Thyroid gland (tissue), 4 donors: Measurements from ENCODE around the gene KIAA2012. TPM values are rescaled to one million over a fixed set of nuclear protein-coding genes. Genes with fewer than 3 reads are reported as not detected.

ENCODE experiments used
- DNase-seq, 2 donors: peaks; one replicate each; pipeline ENCODE4 v3.0.0-alpha.2; 2019
- H3K27ac ChIP-seq, 3 donors: fragments of 200-600 bp; sonication (generic); 1 replicate in 2 of 3; 2 replicates in 1 of 3; pipeline ENCODE4 v1.5.1; 2016 to 2019; ENCODE audit warnings: mild to moderate bottlenecking in 1 of 3, moderate library complexity in 1 of 3
- H3K27me3 ChIP-seq: fragments of 200-600 bp; sonication (generic); one replicate; pipeline ENCODE4 v1.5.1; 2019
- H3K36me3 ChIP-seq, 2 donors: fragments of 200-600 bp; sonication (generic); one replicate each; pipeline ENCODE4 v1.5.1; 2016 to 2019
- H3K4me1 ChIP-seq, 2 donors: fragments of 200-600 bp; sonication (generic); one replicate each; pipeline ENCODE4 v1.5.1; 2017 to 2019
- H3K4me3 ChIP-seq, 3 donors: fragments of 200-600 bp; sonication (generic); replicated peaks in 1 of 3; 1 replicate in 2 of 3; 2 replicates in 1 of 3; pipeline ENCODE4 v1.5.1; 2016; ENCODE audit warnings: mild to moderate bottlenecking in 1 of 3
- H3K9me3 ChIP-seq: fragments of 200-600 bp; sonication (generic); one replicate; pipeline ENCODE4 v1.5.1; 2017
- POLR2A ChIP-seq, 2 donors: fragments of 450-650 bp; IDR thresholded peaks; one replicate each; pipeline ENCODE4 v1.6.1; 2017; ENCODE audit warnings: antibody characterized with exemption in 2 of 2, mild to moderate bottlenecking in 2 of 2, moderate library complexity in 1 of 2
- WGBS, 2 donors: methylation state at CpG; one replicate each; pipeline ENCODE4 v1.1.5; 2017; 5-methylcytosine and 5-hydroxymethylcytosine counted together
- intact Hi-C: fragments of 100-400 bp; cut with DNase I; formaldehyde crosslinking; loops from one replicate; pipeline ENCODE4 v1.15.1; 2023
- total RNA-seq, 4 donors: library from RNA; depleted of rRNA; stranded (reverse); fragments of >200 nt; gene quantifications; one replicate each; pipeline ENCODE4 v1.2.3, GENCODE V29; 2016
- TF ChIP-seq, protein P1 (sequence below), 6 experiments: fragments of 200-600 bp in 3 of 6; fragments of 450-650 bp in 3 of 6; sonication (generic) in 3 of 6; IDR thresholded peaks; one replicate each; pipeline ENCODE4 v1.5.1; 2016 to 2019; ENCODE audit warnings: antibody characterized with exemption in 6 of 6, mild to moderate bottlenecking in 2 of 6, inconsistent platforms in 1 of 6, moderate library complexity in 1 of 6

Gene KIAA2012
- total RNA-seq, 4 donors from 2014 or later: not detected

DNA sequence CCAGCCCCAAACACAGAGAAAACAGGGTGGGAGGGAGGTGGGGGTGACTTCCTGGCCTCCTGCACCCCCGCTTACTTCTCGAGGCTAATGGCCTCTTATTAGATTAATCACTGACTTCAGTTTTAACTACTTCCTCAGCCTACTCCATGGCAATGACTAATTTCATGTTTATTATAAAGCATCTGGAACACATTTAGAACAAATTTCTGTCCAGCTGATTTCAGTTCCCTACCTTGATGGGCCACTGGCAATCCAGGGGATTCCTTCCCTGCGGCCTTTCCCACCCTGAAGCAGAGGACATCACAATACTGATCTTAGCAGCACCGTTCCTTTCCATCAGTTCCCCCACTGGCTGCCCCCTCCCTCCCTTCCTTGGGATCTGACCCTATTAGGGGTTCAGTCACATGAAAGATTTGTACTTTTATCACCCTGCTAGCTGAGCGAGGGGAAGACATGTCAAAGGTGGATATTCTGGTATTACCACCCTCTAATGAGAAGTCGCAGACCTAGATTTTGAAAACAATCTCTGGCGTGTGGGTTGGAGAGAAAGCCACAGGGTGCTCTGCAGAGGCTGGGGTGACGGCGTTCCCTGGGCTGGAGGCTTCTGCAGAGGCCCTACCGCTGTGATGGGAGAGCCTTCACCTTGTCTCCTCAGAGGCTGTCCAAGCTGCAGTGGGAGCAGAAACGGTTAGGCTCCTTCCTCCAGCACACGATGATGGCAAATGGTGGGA is 67.6 kb downstream of the KIAA2012 start:
- no peak for TF ChIP-seq POLR2A (IDR thresholded peaks at IDR 0.05)
- TF ChIP-seq, protein P1, sequence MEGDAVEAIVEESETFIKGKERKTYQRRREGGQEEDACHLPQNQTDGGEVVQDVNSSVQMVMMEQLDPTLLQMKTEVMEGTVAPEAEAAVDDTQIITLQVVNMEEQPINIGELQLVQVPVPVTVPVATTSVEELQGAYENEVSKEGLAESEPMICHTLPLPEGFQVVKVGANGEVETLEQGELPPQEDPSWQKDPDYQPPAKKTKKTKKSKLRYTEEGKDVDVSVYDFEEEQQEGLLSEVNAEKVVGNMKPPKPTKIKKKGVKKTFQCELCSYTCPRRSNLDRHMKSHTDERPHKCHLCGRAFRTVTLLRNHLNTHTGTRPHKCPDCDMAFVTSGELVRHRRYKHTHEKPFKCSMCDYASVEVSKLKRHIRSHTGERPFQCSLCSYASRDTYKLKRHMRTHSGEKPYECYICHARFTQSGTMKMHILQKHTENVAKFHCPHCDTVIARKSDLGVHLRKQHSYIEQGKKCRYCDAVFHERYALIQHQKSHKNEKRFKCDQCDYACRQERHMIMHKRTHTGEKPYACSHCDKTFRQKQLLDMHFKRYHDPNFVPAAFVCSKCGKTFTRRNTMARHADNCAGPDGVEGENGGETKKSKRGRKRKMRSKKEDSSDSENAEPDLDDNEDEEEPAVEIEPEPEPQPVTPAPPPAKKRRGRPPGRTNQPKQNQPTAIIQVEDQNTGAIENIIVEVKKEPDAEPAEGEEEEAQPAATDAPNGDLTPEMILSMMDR (IDR thresholded peaks at IDR 0.05): no peak
- Histone ChIP-seq H3K4me1 (no peaks in the 10 kb centered on the region), H3K9me3 (no peaks in the 10 kb centered on the region), H3K27me3 (no peaks in the 10 kb centered on the region), H3K36me3 (no peaks in the 10 kb centered on the region), H3K27ac (no peak overlapping the region), H3K4me3 (no peak overlapping the region)
- intact Hi-C loops: no loop called here
- no peak for DNase-seq
- 69 to 72% methylated on average over 11 to 12 of the region's 12 CpGs for WGBS, 2 donors

DNA sequence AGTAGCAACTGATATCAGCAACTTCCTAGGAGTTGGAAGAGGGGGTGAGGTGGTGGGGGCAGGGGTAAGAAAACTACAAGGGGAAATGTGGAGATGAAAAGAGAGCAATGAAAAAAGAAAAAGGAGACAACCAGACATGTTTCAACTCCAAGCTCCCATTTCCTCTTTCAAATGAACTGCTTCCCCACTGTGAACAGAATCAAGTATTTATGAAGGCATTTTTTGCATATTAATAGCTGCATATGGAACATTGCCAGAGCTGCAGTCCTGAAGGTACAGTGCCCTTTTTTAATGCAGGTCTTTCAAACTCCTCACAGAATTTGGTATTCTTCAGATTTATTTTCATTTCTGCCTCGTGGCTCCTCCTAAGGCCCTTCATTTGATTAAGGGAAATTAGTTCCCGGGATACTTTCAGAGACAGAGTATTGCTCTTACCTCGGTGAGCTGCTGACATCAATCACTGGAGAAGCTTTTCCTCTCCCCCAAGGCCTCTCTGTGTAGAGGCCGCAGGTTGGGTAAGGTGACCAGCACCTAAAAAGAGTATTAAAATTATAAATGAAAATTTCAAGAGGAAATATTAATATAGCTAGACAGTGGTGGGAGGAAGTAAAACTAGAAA is 68.4 kb downstream of the KIAA2012 start:
- no peak for DNase-seq
- Histone ChIP-seq H3K27me3 (no peaks in the 10 kb centered on the region), H3K4me1 (no peaks in the 10 kb centered on the region), H3K4me3 (no peak overlapping the region), H3K36me3 (no peaks in the 10 kb centered on the region), H3K27ac (no peak overlapping the region), H3K9me3 (no peaks in the 10 kb centered on the region)
- TF ChIP-seq, protein P1 (IDR thresholded peaks at IDR 0.05): no peak
- no peak for TF ChIP-seq POLR2A (IDR thresholded peaks at IDR 0.05)
- WGBS, 2 donors: 56 to 61% methylated on average over 4 of the region's 4 CpGs
- intact Hi-C loops: no loop called here

DNA sequence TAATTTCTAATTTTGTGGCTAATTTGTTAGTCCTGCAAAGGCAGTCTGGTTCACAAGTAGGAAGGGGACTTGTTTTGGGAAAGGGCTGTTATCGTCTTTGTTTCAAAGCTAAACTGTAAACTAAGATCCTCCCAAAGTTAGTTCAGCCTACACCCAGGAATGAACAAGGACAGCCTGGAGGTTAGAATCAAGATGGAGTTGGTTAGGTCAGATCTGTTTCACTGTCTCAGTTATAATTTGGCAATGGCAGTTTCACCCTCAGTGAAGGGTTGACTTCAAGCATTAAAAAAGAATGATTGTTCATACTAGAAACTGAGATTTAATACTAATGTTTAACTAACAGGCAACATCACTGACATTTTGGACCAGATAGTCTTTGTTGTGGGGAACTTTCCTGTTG is 69.5 kb downstream of the KIAA2012 start:
- Histone ChIP-seq H3K27ac (no peak overlapping the region), H3K27me3 (no peaks in the 10 kb centered on the region), H3K4me1 (no peaks in the 10 kb centered on the region), H3K9me3 (no peaks in the 10 kb centered on the region), H3K36me3 (no peaks in the 10 kb centered on the region), H3K4me3 (no peak overlapping the region)
- 92 to 96% methylated on average over 1 of the region's 1 CpG for WGBS, 2 donors
- DNase-seq: no peak
- TF ChIP-seq, protein P1 (IDR thresholded peaks at IDR 0.05): no peak
- no peak for TF ChIP-seq POLR2A (IDR thresholded peaks at IDR 0.05)
- intact Hi-C loops: no loop called here

DNA sequence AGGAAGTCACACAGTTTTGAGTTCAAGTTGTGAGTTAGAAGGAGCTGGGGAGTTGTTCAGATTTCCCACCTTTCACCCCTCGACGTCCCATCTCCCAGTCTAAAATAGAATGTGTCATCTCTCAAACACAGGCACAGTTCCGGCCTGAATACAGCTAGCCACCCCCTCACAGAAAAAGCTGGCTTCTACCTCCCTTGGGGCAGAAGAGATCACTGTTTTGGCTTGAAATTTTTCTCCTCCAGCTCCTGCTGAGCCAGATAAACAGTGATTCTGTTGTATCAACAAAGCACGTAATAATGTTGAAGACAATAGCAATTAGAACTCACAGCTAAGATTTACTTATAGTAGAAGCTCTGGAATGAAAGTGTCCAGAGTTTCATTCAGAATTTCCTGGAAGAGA is 74.7 kb downstream of the KIAA2012 start:
- Histone ChIP-seq H3K4me1 (peaks cover 0 to 3% of the 10 kb centered on the region in 2 donors), H3K27me3 (no peaks in the 10 kb centered on the region), H3K36me3 (no peaks in the 10 kb centered on the region), H3K4me3 (no peak overlapping the region), H3K9me3 (no peaks in the 10 kb centered on the region), H3K27ac (no peak overlapping the region)
- intact Hi-C loops: no loop called here
- TF ChIP-seq POLR2A (IDR thresholded peaks at IDR 0.05): no peak
- TF ChIP-seq, protein P1 (IDR thresholded peaks at IDR 0.05): no peak
- DNase-seq: no peak
- WGBS, 2 donors: 42 to 55% methylated on average over 4 of the region's 4 CpGs

DNA sequence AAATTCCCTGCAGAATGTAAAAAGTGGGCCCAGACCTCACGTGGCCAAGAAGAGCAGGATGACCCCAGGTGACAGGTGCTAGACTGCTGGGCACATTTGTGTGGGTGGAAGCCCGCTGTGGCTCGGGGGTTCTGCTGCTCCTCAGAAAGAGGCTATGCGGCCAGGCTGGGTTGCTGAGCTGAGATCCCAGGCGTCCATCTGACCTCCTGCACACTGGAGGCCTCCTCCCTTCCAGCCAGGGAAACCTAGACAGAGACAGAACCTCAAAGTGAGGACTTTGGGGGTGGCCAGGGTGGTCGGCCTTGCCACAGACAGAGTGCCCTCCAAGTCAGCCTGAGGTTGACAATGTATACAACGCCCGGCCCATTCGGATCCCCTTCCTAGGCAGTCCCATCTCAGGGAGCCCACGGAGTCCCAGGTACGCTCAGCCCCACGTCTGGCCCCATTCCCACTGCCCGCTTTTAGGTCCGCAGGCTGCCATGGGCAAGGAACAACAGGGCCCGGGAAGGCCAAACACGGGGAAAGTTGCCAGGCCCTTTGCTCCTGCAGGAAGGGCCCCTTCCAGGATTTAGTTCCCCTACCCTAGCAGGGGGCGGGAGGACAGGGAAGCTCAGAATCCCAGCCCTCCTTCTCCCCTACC is 75.6 kb downstream of the KIAA2012 start:
- intact Hi-C loops: no loop called here
- Histone ChIP-seq H3K27me3 (no peaks in the 10 kb centered on the region), H3K4me3 (no peak overlapping the region), H3K27ac (no peak overlapping the region), H3K36me3 (no peaks in the 10 kb centered on the region), H3K4me1 (peaks cover 0 to 3% of the 10 kb centered on the region in 2 donors), H3K9me3 (no peaks in the 10 kb centered on the region)
- WGBS, 2 donors: 85 to 92% methylated on average over 13 to 17 of the region's 17 CpGs
- TF ChIP-seq, protein P1 (IDR thresholded peaks at IDR 0.05): no peak
- TF ChIP-seq POLR2A (IDR thresholded peaks at IDR 0.05): no peak
- DNase-seq: no peak
